GM12865 (cell line): ENCODE results near the gene SLC6A17.

Experiments used
- DNase-seq: peaks from one replicate; pipeline ENCODE4 v3.0.0; 2010; ENCODE audit warnings: low read depth
- H3K4me3 ChIP-seq: 2 replicates; pipeline ENCODE4 v1.5.1; 2011; ENCODE audit warnings: mild to moderate bottlenecking, low read depth, low read length, control low read depth
- CTCF ChIP-seq: IDR thresholded peaks from 2 replicates; pipeline ENCODE4 v1.5.1; 2011; ENCODE audit warnings: low read length, control low read depth, low read depth, inconsistent platforms; ENCODE audit not compliant: insufficient read depth; ENCODE audit errors: missing control alignments

SLC6A17 gene

DNA sequence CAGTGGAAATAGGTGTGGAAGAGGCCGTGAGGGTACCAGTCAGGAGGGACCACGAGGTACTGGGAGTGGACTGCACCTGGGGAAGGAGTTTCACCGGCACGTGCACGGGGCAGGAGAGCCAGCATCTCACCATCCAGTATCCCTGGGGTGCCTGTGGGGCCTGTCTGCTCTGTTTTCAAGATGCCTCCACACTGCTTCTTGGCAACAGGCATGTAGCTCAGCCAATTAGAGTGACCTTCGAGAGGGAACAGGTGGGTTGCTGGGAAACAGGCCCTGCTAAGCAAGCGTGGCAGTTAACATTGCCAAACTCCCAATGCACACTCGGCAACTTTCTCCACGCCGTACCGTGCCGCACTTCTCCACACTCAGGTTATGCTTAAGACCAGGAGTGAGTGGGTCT is 77.5 kb downstream of the SLC6A17 start:
- no peak for DNase-seq
- H3K4me3 ChIP-seq: no peak overlapping the region
- TF ChIP-seq CTCF: no peak

GRCh38 chr1:110228381-110228780 is 78.1 kb downstream of the SLC6A17 start:
- H3K4me3 ChIP-seq: no peak overlapping the region
- no peak for DNase-seq
- TF ChIP-seq CTCF: no peak

DNA sequence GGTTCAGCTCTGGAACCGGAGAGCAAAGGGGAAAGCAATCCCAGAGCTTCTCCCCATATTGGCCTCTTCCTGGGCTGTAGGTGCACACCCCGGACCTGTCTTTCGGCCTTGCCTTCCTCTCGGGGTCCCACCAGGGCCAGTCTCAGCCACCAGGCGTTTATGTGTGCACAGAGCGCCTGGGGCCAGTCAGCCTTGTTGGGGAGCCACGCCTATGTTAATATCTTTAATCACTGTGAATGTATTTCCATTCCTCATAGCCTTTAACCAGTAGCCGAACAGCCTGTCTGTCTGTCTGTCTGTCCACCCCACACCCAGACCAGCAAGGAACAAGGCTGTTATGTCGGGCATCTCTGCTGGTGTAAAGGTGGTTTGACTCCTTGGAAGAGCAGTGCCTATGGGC is 78.6 kb downstream of the SLC6A17 start:
- no peak for TF ChIP-seq CTCF
- DNase-seq: no peak
- H3K4me3 ChIP-seq: no peak overlapping the region

DNA sequence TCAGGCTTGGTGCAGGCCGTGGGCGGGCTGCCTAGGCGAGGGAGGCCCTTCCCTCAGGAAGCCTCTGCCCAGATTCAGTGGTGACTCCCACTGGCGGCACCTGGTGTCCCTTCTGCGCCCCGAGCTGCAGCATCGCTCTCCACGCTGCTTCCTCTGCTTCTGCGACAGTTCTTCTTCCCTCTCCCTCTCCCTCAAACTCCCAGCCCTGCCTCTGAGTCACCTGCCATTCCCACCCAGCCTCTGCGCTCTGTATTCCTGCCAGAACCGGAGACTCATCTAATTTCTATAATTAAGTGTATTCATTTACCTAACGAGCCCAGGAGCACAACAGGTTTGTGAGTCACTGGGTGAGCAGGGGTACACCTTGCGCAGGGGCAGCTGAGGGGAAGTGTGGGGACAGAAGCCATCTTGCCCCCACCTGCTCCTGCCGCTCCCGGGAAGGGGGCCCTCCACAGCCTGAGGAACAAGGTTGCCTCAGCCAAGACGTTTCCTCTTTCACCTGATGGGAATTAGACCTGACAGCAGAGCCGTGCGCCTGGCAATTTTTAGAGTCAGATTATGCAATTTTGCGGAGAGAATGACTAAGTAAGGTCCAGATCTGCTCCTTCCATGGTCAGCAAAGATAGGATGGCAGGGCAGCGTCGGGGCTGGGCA is 79.2 kb downstream of the SLC6A17 start:
- H3K4me3 ChIP-seq: no peak overlapping the region
- no peak for DNase-seq
- no peak for TF ChIP-seq CTCF

DNA sequence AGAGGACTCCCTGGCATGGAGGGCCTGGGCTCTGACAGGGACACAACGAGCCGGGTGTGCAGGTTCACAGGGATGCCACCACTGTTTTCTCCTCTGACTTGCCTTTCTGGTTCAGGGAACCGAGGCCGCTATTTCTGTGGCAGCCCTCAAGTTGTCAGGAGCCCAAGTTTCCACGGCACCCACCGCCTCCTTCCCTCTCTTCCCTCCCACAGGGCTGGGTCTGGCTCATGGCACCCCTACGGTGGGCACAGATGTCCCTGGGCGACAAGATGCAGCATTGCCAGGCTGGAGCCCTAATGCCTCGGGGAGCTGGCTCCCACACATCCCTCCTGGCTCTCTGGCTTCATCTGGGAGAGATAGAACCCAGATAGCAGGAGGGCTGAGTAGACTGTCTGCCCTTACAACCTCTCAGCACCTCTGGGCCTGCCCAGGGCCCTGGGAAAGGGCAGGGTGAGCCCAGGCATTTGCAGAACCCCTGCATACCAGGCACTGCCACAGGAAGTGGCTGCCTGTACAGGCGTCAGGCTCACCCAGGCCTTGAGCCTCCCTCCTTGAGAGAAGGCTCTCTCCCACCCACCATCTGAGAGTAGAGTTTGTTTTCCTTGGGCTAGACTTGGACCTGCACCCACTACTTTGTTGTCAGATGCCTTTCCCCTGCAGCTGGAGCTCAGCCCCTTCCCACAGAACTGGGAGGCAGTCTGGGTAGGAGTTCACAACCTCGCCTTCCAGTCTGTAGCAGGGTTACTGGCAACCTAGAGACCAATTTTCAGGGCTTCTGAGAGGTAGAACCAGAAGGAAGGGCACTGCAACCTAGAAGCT is 80.3 kb downstream of the SLC6A17 start:
- H3K4me3 ChIP-seq: no peak overlapping the region
- no peak for TF ChIP-seq CTCF

DNA sequence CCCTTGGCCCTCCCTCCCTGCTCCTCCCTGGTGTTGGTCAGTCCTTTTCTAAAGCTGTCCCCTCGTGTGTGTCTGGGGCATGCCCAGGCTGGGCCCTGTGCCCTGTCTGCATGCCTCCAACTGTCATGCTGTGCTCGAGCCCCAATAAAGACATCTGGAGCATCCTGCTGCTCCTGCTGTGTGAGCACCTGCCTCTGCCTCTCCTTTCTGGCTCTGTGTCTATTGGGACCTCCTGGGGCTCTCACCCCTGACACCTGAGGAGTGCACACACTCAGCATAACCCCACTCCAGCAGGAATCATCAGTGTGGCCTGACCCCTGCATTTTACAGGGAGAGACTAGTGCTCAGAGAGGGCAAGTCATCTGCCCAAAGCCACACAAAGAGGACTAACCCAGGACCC is 83.6 kb downstream of the SLC6A17 start:
- no peak for TF ChIP-seq CTCF
- no peak for DNase-seq
- H3K4me3 ChIP-seq: no peak overlapping the region

More for the DNA sequence above, 80.3 kb downstream of the SLC6A17 start:
- DNase-seq: no peak
